GM12874 (cell line): ENCODE data around the gene STRAP.
A peak's percentile ranks its signal among the peaks of the same experiment; 100 is the strongest.

ENCODE experiments used
- CTCF ChIP-seq: IDR thresholded peaks from 2 replicates; pipeline ENCODE4 v1.5.1; 2011; ENCODE audit warnings: low read depth, mild to moderate bottlenecking, control low read depth, low read length, moderate library complexity; ENCODE audit not compliant: insufficient read depth

STRAP gene

GRCh38 chr12:15910864-15911721, 28.9 kb downstream of the STRAP start, which contains the start of gene DERA:
TSS of gene DERA (plus strand) at chr12:15911332. CDS start at chr12:15911384, 52 bp downstream.
- no peak for TF ChIP-seq CTCF

DNA sequence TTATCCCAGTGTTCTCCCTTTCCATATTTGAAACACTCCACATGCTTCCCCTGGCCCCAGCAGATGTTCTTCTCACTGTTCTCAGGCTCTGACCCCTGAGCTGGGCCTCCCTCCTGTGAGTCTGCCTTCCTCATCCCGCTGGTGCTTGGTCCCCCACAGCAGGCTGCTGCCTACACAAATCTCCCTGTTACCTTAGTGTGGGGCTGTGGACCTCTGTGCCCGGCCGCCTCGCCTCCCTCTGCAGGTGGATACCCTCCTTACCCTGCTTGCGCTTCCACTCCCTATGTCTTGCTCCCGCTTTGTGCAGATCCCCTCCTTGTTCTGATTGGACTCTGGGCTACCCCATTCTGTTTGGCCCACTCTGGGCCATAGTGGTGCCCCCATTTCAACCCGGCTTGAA, 35.9 kb downstream of the STRAP start:
- no peak for TF ChIP-seq CTCF

- TF ChIP-seq CTCF, result no peak
Observed at GRCh38 chr12:15919418-15919817, 37.2 kb downstream of the STRAP start.

DNA sequence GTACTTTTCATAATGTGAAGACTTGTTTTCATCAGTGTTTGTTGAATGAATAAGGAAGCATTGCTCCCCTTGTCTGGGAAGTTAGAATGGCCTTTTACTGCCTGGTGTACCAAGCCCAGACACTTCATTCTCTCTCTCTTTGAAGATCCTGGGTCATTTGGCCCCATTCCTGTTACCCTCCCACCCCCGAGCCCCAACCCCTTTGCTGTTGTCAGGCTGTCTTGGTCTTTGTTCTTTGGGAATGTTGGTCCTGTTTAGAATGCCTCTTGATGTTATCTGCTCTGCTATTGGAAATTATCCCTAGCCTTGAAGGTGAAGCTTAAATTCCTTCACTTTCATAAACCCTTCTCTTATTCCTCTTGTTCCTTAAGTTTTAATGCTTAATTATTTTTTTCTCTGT, 42.8 kb downstream of the STRAP start:
- TF ChIP-seq CTCF, result no peak

DNA sequence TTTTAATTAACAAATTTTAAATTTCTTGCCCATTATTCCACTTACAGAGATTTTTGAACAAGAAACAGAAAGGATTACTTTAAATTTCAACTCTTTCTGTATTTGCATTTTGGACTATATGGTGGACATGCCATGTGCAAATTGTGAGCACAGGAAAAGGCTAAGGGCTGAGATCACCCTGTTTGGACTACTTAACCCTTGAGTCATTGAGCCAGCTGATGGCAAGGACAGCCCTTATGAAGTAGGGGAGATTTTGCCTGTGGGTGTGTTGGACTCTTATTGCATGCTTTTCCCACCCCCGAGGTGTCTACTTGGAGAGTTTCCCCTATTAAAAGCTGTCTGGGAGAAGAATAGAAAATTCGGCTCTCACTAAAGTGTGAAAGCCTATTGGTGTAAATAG, 46.2 kb downstream of the STRAP start:
- no peak for TF ChIP-seq CTCF

DNA sequence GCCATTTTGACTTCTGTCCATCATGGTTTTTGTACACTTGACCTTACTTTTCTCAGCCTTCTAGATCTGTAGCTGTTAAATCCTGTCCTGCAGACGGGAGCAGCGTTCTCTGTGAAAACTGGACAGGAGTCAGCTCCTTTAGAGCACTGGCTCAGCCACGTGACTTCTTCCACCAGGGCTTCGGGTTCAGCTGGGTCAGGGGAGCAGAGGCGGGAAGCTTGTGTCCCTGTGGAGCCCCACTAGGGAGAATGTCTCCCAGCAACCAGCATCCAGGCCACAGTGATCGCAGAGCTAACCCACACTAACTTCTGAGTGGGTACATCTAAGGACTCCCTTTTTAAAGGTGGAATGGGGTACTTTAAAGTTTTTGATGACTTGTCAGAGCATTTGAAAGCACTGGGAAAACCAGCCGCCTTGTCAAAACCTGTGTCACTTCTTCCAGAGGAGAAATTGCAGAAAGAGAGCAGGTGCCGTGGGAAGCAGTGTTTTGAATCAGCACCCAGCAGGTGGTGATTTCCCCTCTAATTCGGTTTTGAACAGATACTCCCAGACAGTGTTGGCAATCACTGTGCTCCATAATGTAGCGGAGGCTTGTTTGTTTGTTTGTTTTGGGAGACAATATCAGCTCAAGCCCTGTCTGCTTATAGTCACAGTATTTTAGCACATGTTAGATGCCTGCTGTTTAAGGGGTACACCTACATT, 46.8 kb downstream of the STRAP start:
- TF ChIP-seq CTCF, result no peak

GRCh38 chr12:15931590-15932053, 49.4 kb downstream of the STRAP start:
- peak; percentile 9; the same call in 1 of the 2 replicates for TF ChIP-seq CTCF
